Peyer's patch (tissue), 4 donors: Measurements from ENCODE around the gene SFTPB.
"Not testable (repeated sequence)": the region's sequence is repeated elsewhere in the genome, so short reads cannot be mapped to it uniquely, and the experiment has no call there.

Experiments
- POLR2A ChIP-seq, 2 donors: fragments of 450-650 bp; IDR thresholded peaks; one replicate each; pipeline ENCODE4 v1.5.1; 2017; ENCODE audit warnings: antibody characterized with exemption in 2 of 2, mild to moderate bottlenecking in 2 of 2, moderate library complexity in 2 of 2
- TF ChIP-seq, protein P1 (sequence below), 6 experiments: fragments of 450-650 bp in 4 of 6; fragments of 200-600 bp in 2 of 6; sonication (generic) in 1 of 6; IDR thresholded peaks; one replicate each; pipeline ENCODE4 v1.5.1; 2017 to 2019; ENCODE audit warnings: antibody characterized with exemption in 6 of 6, mild to moderate bottlenecking in 3 of 6, moderate library complexity in 1 of 6

DNA sequence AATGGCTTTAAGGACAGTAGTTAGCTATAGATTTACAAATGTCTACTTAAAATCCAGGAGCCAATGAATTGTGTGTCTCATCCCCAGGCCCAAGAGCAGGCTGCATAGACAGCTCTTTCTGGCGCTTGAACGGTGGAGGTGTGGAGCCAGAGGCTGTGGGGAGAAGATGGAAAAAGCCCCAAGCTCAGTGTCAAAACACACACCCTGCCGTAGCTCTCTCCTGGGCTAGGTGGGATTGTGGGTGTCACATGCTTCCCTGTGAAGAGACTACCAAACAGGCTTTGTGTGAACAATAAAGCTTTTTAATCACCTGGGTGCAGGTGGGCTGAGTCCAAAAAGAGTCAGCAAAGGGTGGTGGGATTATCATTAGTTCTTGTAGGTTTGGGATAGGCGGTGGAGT lies 10.6 kb downstream of the SFTPB start:
- TF ChIP-seq, protein P1, sequence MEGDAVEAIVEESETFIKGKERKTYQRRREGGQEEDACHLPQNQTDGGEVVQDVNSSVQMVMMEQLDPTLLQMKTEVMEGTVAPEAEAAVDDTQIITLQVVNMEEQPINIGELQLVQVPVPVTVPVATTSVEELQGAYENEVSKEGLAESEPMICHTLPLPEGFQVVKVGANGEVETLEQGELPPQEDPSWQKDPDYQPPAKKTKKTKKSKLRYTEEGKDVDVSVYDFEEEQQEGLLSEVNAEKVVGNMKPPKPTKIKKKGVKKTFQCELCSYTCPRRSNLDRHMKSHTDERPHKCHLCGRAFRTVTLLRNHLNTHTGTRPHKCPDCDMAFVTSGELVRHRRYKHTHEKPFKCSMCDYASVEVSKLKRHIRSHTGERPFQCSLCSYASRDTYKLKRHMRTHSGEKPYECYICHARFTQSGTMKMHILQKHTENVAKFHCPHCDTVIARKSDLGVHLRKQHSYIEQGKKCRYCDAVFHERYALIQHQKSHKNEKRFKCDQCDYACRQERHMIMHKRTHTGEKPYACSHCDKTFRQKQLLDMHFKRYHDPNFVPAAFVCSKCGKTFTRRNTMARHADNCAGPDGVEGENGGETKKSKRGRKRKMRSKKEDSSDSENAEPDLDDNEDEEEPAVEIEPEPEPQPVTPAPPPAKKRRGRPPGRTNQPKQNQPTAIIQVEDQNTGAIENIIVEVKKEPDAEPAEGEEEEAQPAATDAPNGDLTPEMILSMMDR (IDR thresholded peaks at IDR 0.05) = not testable (repeated sequence)
- not testable (repeated sequence) for TF ChIP-seq POLR2A (IDR thresholded peaks at IDR 0.05)
